ENCODE results near the gene CCDC177.

The CCDC177 gene

GRCh38 chr14:69561893-69562292 lies 12.8 kb downstream of the CCDC177 start:
- ChIA-PET CTCF (interaction anchor here (1.0 to 2.8 kb wide), 5 partner anchors 13 to 319 kb away, joined by 3 to 8 read pairs (median 3); no protein-coding TSS in a partner anchor), POLR2A (no interaction called here)
- DNase-seq (ENCODE audit: extremely low spot score) = no peak
- no peak for TF ChIP-seq CTCF (IDR thresholded peaks at IDR 0.05; ENCODE audit: control extremely low read depth, extremely low read depth, low read depth, missing control alignments)

- TF ChIP-seq CTCF (IDR thresholded peaks at IDR 0.05; ENCODE audit: control extremely low read depth, extremely low read depth, low read depth, missing control alignments) = no peak
- ChIA-PET CTCF (interaction anchor here (1.2 to 2.1 kb wide), 5 partner anchors 12 to 57 kb away, joined by 3 to 9 read pairs (median 3); no protein-coding TSS in a partner anchor), POLR2A (no interaction called here)
- no peak for DNase-seq (ENCODE audit: extremely low spot score)
Observed at GRCh38 chr14:69560826-69561225, 13.8 kb downstream of the CCDC177 start.

- CTCF ChIA-PET = interaction anchor here (1.2 to 1.8 kb wide), 2 partner anchors 11 to 14 kb away, joined by 3 to 9 read pairs; no protein-coding TSS in a partner anchor
- no peak for TF ChIP-seq CTCF (IDR thresholded peaks at IDR 0.05; ENCODE audit: control extremely low read depth, extremely low read depth, low read depth, missing control alignments)
- POLR2A ChIA-PET = no interaction called here
- DNase-seq (ENCODE audit: extremely low spot score) = no peak
Observed at GRCh38 chr14:69559581-69560011, 15.1 kb downstream of the CCDC177 start.

GRCh38 chr14:69558774-69559173 lies 15.9 kb downstream of the CCDC177 start:
- POLR2A ChIA-PET = no interaction called here
- CTCF ChIA-PET = no interaction called here

GRCh38 chr14:69554500-69554899 lies 20.2 kb downstream of the CCDC177 start:
- TF ChIP-seq CTCF (IDR thresholded peaks at IDR 0.05; ENCODE audit: control extremely low read depth, extremely low read depth, low read depth, missing control alignments) = no peak
- no peak for DNase-seq (ENCODE audit: extremely low spot score)
- ChIA-PET POLR2A (no interaction called here), CTCF (interaction anchor here (1.0 to 1.8 kb wide), 2 partner anchors 80 to 312 kb away, joined by 3 to 10 read pairs; no protein-coding TSS in a partner anchor)

More at GRCh38 chr14:69558774-69559173, 15.9 kb downstream of the CCDC177 start:
- TF ChIP-seq CTCF (IDR thresholded peaks at IDR 0.05; ENCODE audit: control extremely low read depth, extremely low read depth, low read depth, missing control alignments) = no peak
- DNase-seq (ENCODE audit: extremely low spot score) = no peak

- DNase-seq (ENCODE audit: extremely low spot score) = no peak
- CTCF ChIA-PET = no interaction called here
- POLR2A ChIA-PET = no interaction called here
- no peak for TF ChIP-seq CTCF (IDR thresholded peaks at IDR 0.05; ENCODE audit: control extremely low read depth, extremely low read depth, low read depth, missing control alignments)
Observed at GRCh38 chr14:69553252-69553651, 21.4 kb downstream of the CCDC177 start.

Data from GM10248 (cell line).